Fibroblast of villous mesenchyme (primary cell): ENCODE data around the gene GSAP. TPM values are rescaled to one million over a fixed set of nuclear protein-coding genes. Genes with fewer than 3 reads are reported as not detected.

Experiments
- DNase-seq: peaks from one replicate; pipeline ENCODE4 v3.0.0-alpha.2; 2010; ENCODE audit warnings: low read depth
- H3K4me3 ChIP-seq: 2 replicates; pipeline ENCODE4 v1.5.1; 2011; ENCODE audit warnings: low read depth, mild to moderate bottlenecking, low read length
- CTCF ChIP-seq: IDR thresholded peaks from 2 replicates; pipeline ENCODE4 v1.5.1; 2012; ENCODE audit warnings: low read depth, mild to moderate bottlenecking, low read length; ENCODE audit not compliant: insufficient read depth
- total RNA-seq: library from RNA; depleted of rRNA; stranded (reverse); fragments of >200 nt; gene quantifications from 2 replicates; pipeline ENCODE4 v1.2.3, GENCODE V29; 2012

The GSAP gene
- total RNA-seq, 1 donor: 13.8 TPM

- no peak for DNase-seq
- no peak overlapping the region for H3K4me3 ChIP-seq
- TF ChIP-seq CTCF: no peak
Observed at GRCh38 chr7:77316219-77316978, 99.8 kb downstream of the GSAP start.

GRCh38 chr7:77315182-77315591 lies 101.0 kb downstream of the GSAP start:
- no peak overlapping the region for H3K4me3 ChIP-seq
- TF ChIP-seq CTCF: no peak
- DNase-seq: no peak

- DNase-seq: no peak
- no peak for TF ChIP-seq CTCF
- H3K4me3 ChIP-seq: no peak overlapping the region
Observed at GRCh38 chr7:77313876-77314480, 102.2 kb downstream of the GSAP start.

GRCh38 chr7:77313085-77313484 lies 103.1 kb downstream of the GSAP start:
- H3K4me3 ChIP-seq: no peak overlapping the region
- TF ChIP-seq CTCF: no peak
- DNase-seq: no peak

GRCh38 chr7:77310982-77311381 lies 105.2 kb downstream of the GSAP start:
- no peak for TF ChIP-seq CTCF
- no peak overlapping the region for H3K4me3 ChIP-seq
- no peak for DNase-seq

- H3K4me3 ChIP-seq: no peak overlapping the region
- no peak for DNase-seq
- no peak for TF ChIP-seq CTCF
Observed at GRCh38 chr7:77309714-77310220, 106.4 kb downstream of the GSAP start.
